BLaER1 treated with 17β-estradiol and CSF1 and Interleukin-3, amounts not matched to agents 10 nM and 100 nM (cell line): ENCODE results near the gene COMMD1.
"Not testable (repeated sequence)": the region's sequence is repeated elsewhere in the genome, so short reads cannot be mapped to it uniquely, and the experiment has no call there.

Source experiments
- H3K27ac ChIP-seq, 11 experiments: shearing (Covaris generic); formaldehyde crosslinking; 2 replicates each; pipeline ENCODE4 v1.8.1; 2022
- H3K27me3 ChIP-seq, 11 experiments: shearing (Covaris generic); formaldehyde crosslinking; 2 replicates each; pipeline ENCODE4 v1.8.1; 2022
- H3K36me3 ChIP-seq, 11 experiments: shearing (Covaris generic); formaldehyde crosslinking; 2 replicates each; pipeline ENCODE4 v1.8.1; 2022
- H3K4me1 ChIP-seq, 10 experiments: shearing (Covaris generic); formaldehyde crosslinking; 2 replicates each; pipeline ENCODE4 v1.8.1; 2022
- H3K4me2 ChIP-seq, 11 experiments: shearing (Covaris generic); formaldehyde crosslinking; 2 replicates each; pipeline ENCODE4 v1.8.1; 2022
- H3K4me3 ChIP-seq, 10 experiments: shearing (Covaris generic); formaldehyde crosslinking; 2 replicates each; pipeline ENCODE4 v1.8.1; 2022
- H3K9ac ChIP-seq, 11 experiments: shearing (Covaris generic); formaldehyde crosslinking; 2 replicates each; pipeline ENCODE4 v1.8.1; 2022
- H3K9me3 ChIP-seq, 11 experiments: shearing (Covaris generic); formaldehyde crosslinking; replicated peaks in 1 of 11; 2 replicates each; pipeline ENCODE4 v1.8.1; 2022
- H4K20me1 ChIP-seq, 11 experiments: shearing (Covaris generic); formaldehyde crosslinking; 2 replicates each; pipeline ENCODE4 v1.8.1; 2022
- Cebpa-rat ChIP-seq, 11 experiments: shearing (Covaris generic); IDR thresholded peaks; 2 replicates each; pipeline ENCODE4 v1.8.1; 2022

The COMMD1 gene

GRCh38 chr2:62140426-62141141, 235.1 kb downstream of the COMMD1 start:
- no peaks in the 10 kb centered on the region for H4K20me1 ChIP-seq
- peak overlapping the region in 10 of 11 experiments; percentile 64 to 91 (median 80); a peak in 20 of 22 replicates for H3K27ac ChIP-seq
- peaks cover 47 to 100% (median 99%) of the 10 kb centered on the region in 10 experiments for H3K4me1 ChIP-seq
- peaks cover 0 to 10% (median 7%) of the 10 kb centered on the region in 11 experiments; a peak in 8 of 22 replicates for H3K36me3 ChIP-seq
- peaks cover 0 to 16% (median 9%) of the 10 kb centered on the region in 11 experiments; a peak in 10 of 22 replicates for H3K9me3 ChIP-seq
- peak overlapping the region in 5 of 11 experiments; percentile 55 to 73 (median 60); a peak in 9 of 22 replicates for H3K9ac ChIP-seq
- peak overlapping the region in 2 of 10 experiments; percentile 17 to 30; a peak in 1 of 20 replicates for H3K4me3 ChIP-seq
- peak overlapping the region; percentile 59 to 90 (median 74); a peak in 21 of 22 replicates for H3K4me2 ChIP-seq
- H3K27me3 ChIP-seq: no peaks in the 10 kb centered on the region
- TF ChIP-seq Cebpa-rat (IDR thresholded peaks at IDR 0.05): no peak

GRCh38 chr2:62141142-62141740, 235.8 kb downstream of the COMMD1 start:
- H3K27ac ChIP-seq: peak overlapping the region; percentile 27 to 91 (median 79); a peak in 21 of 22 replicates
- H3K9me3 ChIP-seq: peaks cover 0 to 13% (median 9%) of the 10 kb centered on the region in 11 experiments; a peak in 9 of 22 replicates
- no peak for TF ChIP-seq Cebpa-rat (IDR thresholded peaks at IDR 0.05)
- H3K36me3 ChIP-seq: peaks cover 0 to 4% (median under 1%) of the 10 kb centered on the region in 11 experiments; a peak in 8 of 22 replicates
- H3K9ac ChIP-seq: peak overlapping the region in 9 of 11 experiments; percentile 15 to 73 (median 60); a peak in 18 of 22 replicates
- peak overlapping the region; percentile 59 to 90 (median 74) for H3K4me2 ChIP-seq
- no peaks in the 10 kb centered on the region for H3K27me3 ChIP-seq
- peak overlapping the region in 2 of 10 experiments; percentile 17 to 30; a peak in 2 of 20 replicates for H3K4me3 ChIP-seq
- peaks cover 53 to 100% (median 99%) of the 10 kb centered on the region in 10 experiments for H3K4me1 ChIP-seq
- no peaks in the 10 kb centered on the region for H4K20me1 ChIP-seq

- H3K9me3 ChIP-seq: peaks cover 0 to 13% (median 9%) of the 10 kb centered on the region in 11 experiments; a peak in 8 of 22 replicates
- no peaks in the 10 kb centered on the region for H4K20me1 ChIP-seq
- H3K27me3 ChIP-seq: no peaks in the 10 kb centered on the region
- H3K4me1 ChIP-seq: peaks cover 57 to 100% (median 98%) of the 10 kb centered on the region in 10 experiments
- peak overlapping the region; percentile 59 to 90 (median 74) for H3K4me2 ChIP-seq
- TF ChIP-seq Cebpa-rat (IDR thresholded peaks at IDR 0.05): 0 out of 22 replicates have a peak, but pooled peaks of 1 of the 11 experiments have one; percentile 25
- 0 out of 20 replicates have a peak overlapping the region, but pooled peaks of 1 of the 10 experiments have one; percentile 30 for H3K4me3 ChIP-seq
- no peaks in the 10 kb centered on the region; a peak in 2 of 22 replicates for H3K36me3 ChIP-seq
- H3K27ac ChIP-seq: peak overlapping the region; percentile 54 to 91 (median 79); a peak in 21 of 22 replicates
- peak overlapping the region in 10 of 11 experiments; percentile 18 to 73 (median 59); a peak in 19 of 22 replicates for H3K9ac ChIP-seq
Measured at GRCh38 chr2:62142054-62142453, 236.6 kb downstream of the COMMD1 start.

- Histone ChIP-seq H3K27me3 (no peaks in the 10 kb centered on the region), H3K4me1 (peaks cover 66 to 100% (median 97%) of the 10 kb centered on the region in 10 experiments), H3K9me3 (peaks cover 0 to 13% (median 9%) of the 10 kb centered on the region in 11 experiments; a peak in 8 of 22 replicates), H3K27ac (peak overlapping the region in 7 of 11 experiments; percentile 10 to 91 (median 85); a peak in 12 of 22 replicates), H4K20me1 (no peaks in the 10 kb centered on the region), H3K4me3 (no peak overlapping the region), H3K4me2 (peak overlapping the region in 10 of 11 experiments; percentile 1 to 90 (median 71); a peak in 18 of 22 replicates), H3K9ac (no peak overlapping the region), H3K36me3 (peaks cover 0 to 4% (median 0%) of the 10 kb centered on the region in 11 experiments; a peak in 2 of 22 replicates)
- TF ChIP-seq Cebpa-rat (IDR thresholded peaks at IDR 0.05): no peak
Measured at GRCh38 chr2:62143696-62144095, 238.2 kb downstream of the COMMD1 start.

- Histone ChIP-seq H3K36me3 (peaks cover 0 to 4% (median 0%) of the 10 kb centered on the region in 11 experiments; a peak in 2 of 22 replicates), H3K9me3 (peaks cover 0 to 13% (median 9%) of the 10 kb centered on the region in 11 experiments; a peak in 8 of 22 replicates), H4K20me1 (no peaks in the 10 kb centered on the region), H3K4me2 (peak overlapping the region; percentile 4 to 90 (median 70); a peak in 20 of 22 replicates), H3K27me3 (no peaks in the 10 kb centered on the region), H3K9ac (no peak overlapping the region), H3K4me1 (peaks cover 66 to 97% (median 88%) of the 10 kb centered on the region in 10 experiments), H3K4me3 (0 out of 20 replicates have a peak overlapping the region, but pooled peaks of 1 of the 10 experiments have one; percentile 6), H3K27ac (peak overlapping the region in 5 of 11 experiments; percentile 13 to 88 (median 41); a peak in 7 of 22 replicates)
- no peak for TF ChIP-seq Cebpa-rat (IDR thresholded peaks at IDR 0.05)
Measured at GRCh38 chr2:62144689-62145477, 239.4 kb downstream of the COMMD1 start.

GRCh38 chr2:62145478-62146100, 240.1 kb downstream of the COMMD1 start:
- H3K27me3 ChIP-seq: no peaks in the 10 kb centered on the region
- H3K4me2 ChIP-seq: peak overlapping the region; percentile 10 to 90 (median 70); a peak in 21 of 22 replicates
- H3K4me1 ChIP-seq: peaks cover 63 to 90% (median 81%) of the 10 kb centered on the region in 10 experiments
- H3K27ac ChIP-seq: peak overlapping the region in 5 of 11 experiments; percentile 14 to 77 (median 35); a peak in 5 of 22 replicates
- no peaks in the 10 kb centered on the region for H4K20me1 ChIP-seq
- no peak for TF ChIP-seq Cebpa-rat (IDR thresholded peaks at IDR 0.05)
- H3K9ac ChIP-seq: no peak overlapping the region
- H3K4me3 ChIP-seq: 0 out of 20 replicates have a peak overlapping the region, but pooled peaks of 1 of the 10 experiments have one; percentile 6
- peaks cover 0 to 4% (median 0%) of the 10 kb centered on the region in 11 experiments; a peak in 2 of 22 replicates for H3K36me3 ChIP-seq
- H3K9me3 ChIP-seq: peaks cover 0 to 13% (median 9%) of the 10 kb centered on the region in 11 experiments; a peak in 8 of 22 replicates

GRCh38 chr2:62146790-62147189, 241.3 kb downstream of the COMMD1 start:
- Histone ChIP-seq H3K4me1 (peaks cover 51 to 78% (median 69%) of the 10 kb centered on the region in 10 experiments), H3K4me2 (peak overlapping the region; percentile 43 to 90 (median 70)), H3K4me3 (peak overlapping the region in 2 of 10 experiments; percentile 15 to 34; a peak in 4 of 20 replicates)

More at GRCh38 chr2:62146790-62147189, 241.3 kb downstream of the COMMD1 start:
- H3K9ac ChIP-seq: peak overlapping the region in 1 of 11 experiments; percentile 29; a peak in 2 of 22 replicates
- peaks cover 0 to 13% (median 9%) of the 10 kb centered on the region in 11 experiments; a peak in 8 of 22 replicates for H3K9me3 ChIP-seq
- H3K27me3 ChIP-seq, H4K20me1 ChIP-seq, H3K36me3 ChIP-seq: not testable (repeated sequence)
- H3K27ac ChIP-seq: peak overlapping the region in 5 of 11 experiments; percentile 8 to 34 (median 21); a peak in 5 of 22 replicates
